GM12878 (cell line): ENCODE results near the gene DVL2. TPM values are rescaled to one million over a fixed set of nuclear protein-coding genes. Genes with fewer than 3 reads are reported as not detected.

Source experiments
- BCL11A ChIP-seq: IDR thresholded peaks from 2 replicates; pipeline ENCODE4 v1.6.1; 2011; ENCODE audit warnings: low read depth, low read length
- BHLHE40 ChIP-seq, 2 experiments: fragments of 450-650 bp in 1 of 2; IDR thresholded peaks; 2 replicates each; pipeline ENCODE4 v1.6.1; 2011 to 2017; ENCODE audit warnings: low read depth in 2 of 2, borderline replicate concordance in 1 of 2, improper control_type of control experiment in 1 of 2, low read length in 1 of 2, mild to moderate bottlenecking in 1 of 2
- BRCA1 ChIP-seq: IDR thresholded peaks from 2 replicates; pipeline ENCODE4 v1.6.1; 2011; ENCODE audit warnings: low read depth, low read length, improper control_type of control experiment
- CHD1 ChIP-seq: IDR thresholded peaks from 2 replicates; pipeline ENCODE4 v1.6.1; 2012; ENCODE audit warnings: low read depth, low read length, improper control_type of control experiment
- EP300 ChIP-seq, 2 experiments: fragments of 150-350 bp in 1 of 2; IDR thresholded peaks; 2 replicates each; pipeline ENCODE4 v1.6.1; 2011 to 2012; ENCODE audit warnings: low read depth in 2 of 2, low read length in 2 of 2, borderline replicate concordance in 1 of 2, improper control_type of control experiment in 1 of 2, inconsistent platforms in 1 of 2; ENCODE audit not compliant: control insufficient read depth in 1 of 2
- IKZF1 ChIP-seq: fragments of 450-650 bp; conservative IDR thresholded peaks from 2 replicates; pipeline ENCODE4 v1.6.1; 2017; ENCODE audit warnings: antibody characterized with exemption, mild to moderate bottlenecking
- KAT2A ChIP-seq: conservative IDR thresholded peaks from 2 replicates; pipeline ENCODE4 v1.6.1; 2011; ENCODE audit warnings: low read depth, low read length; ENCODE audit not compliant: control insufficient read depth
- LARP7 ChIP-seq: fragments of 450-650 bp; IDR thresholded peaks from 2 replicates; pipeline ENCODE4 v1.6.1; 2017; ENCODE audit warnings: mild to moderate bottlenecking
- NR2C2 ChIP-seq: IDR thresholded peaks from 2 replicates; pipeline ENCODE4 v1.6.1; 2011; ENCODE audit warnings: borderline replicate concordance, low read depth; ENCODE audit not compliant: control insufficient read depth, insufficient read length
- PAX5 ChIP-seq: IDR thresholded peaks from 2 replicates; pipeline ENCODE4 v1.6.1; 2011; ENCODE audit warnings: low read depth, low read length, borderline replicate concordance
- POU2F2 ChIP-seq: IDR thresholded peaks from 3 replicates; pipeline ENCODE4 v1.6.1; 2011; ENCODE audit warnings: low read depth, mild to moderate bottlenecking, low read length, borderline replicate concordance
- RELB ChIP-seq: fragments of 450-650 bp; IDR thresholded peaks from 2 replicates; pipeline ENCODE4 v1.6.1; 2017; ENCODE audit warnings: low read depth, mild to moderate bottlenecking, moderate library complexity
- REST ChIP-seq: IDR thresholded peaks from 2 replicates; pipeline ENCODE4 v1.6.1; 2012; ENCODE audit warnings: mild to moderate bottlenecking, low read depth, low read length
- SKIL ChIP-seq: fragments of 450-650 bp; IDR thresholded peaks from 2 replicates; pipeline ENCODE4 v1.6.1; 2017; ENCODE audit warnings: mild to moderate bottlenecking, low read depth, inconsistent platforms; ENCODE audit not compliant: poor library complexity, severe bottlenecking
- SMARCA5 ChIP-seq: fragments of 450-650 bp; IDR thresholded peaks from 2 replicates; pipeline ENCODE4 v1.6.1; 2017; ENCODE audit warnings: mild to moderate bottlenecking
- SREBF2 ChIP-seq: IDR thresholded peaks from 2 replicates; pipeline ENCODE4 v1.6.1; 2012; ENCODE audit warnings: mild to moderate bottlenecking, low read length
- SUZ12 ChIP-seq: fragments of 200-600 bp; sonication (generic); IDR thresholded peaks from one replicate; pipeline ENCODE4 v1.6.1; 2018; ENCODE audit warnings: antibody characterized with exemption, mild to moderate bottlenecking; ENCODE audit not compliant: unreplicated experiment
- TCF7 ChIP-seq: IDR thresholded peaks from 2 replicates; pipeline ENCODE4 v1.6.1; 2014; ENCODE audit warnings: antibody characterized with exemption, borderline replicate concordance
- YBX1 ChIP-seq: fragments of 450-650 bp; IDR thresholded peaks from 2 replicates; pipeline ENCODE4 v1.6.1; 2016; ENCODE audit warnings: antibody characterized with exemption
- polyA plus RNA-seq, 11 experiments: library from polyadenylated mRNA; depleted of rRNA in 4 of 11; unstranded in 6 of 11; stranded (reverse) in 5 of 11; fragments of >200 nt; fragmentation: Nextera tagmentation in 4 of 11; fragmentation: Illumina TruSeq in 1 of 11; extraction: Ambion mirVana in 4 of 11; extraction: Trizol in 1 of 11; gene quantifications; 1 replicate in 1 of 11; 2 replicates in 10 of 11; pipeline versions ENCODE4 v1.2.1 to v1.2.3, GENCODE V29; 2011 to 2016; ENCODE audit warnings: inconsistent platforms in 2 of 11, missing spikeins in 2 of 11, low read depth in 1 of 11
- total RNA-seq, 4 experiments: library from RNA; depleted of rRNA in 3 of 4; stranded (reverse); fragments of >200 nt in 3 of 4; fragmentation: Illumina TruSeq in 1 of 4; extraction: Trizol in 1 of 4; gene quantifications; 2 replicates each; pipeline versions ENCODE4 v1.2.1 to v1.2.3, GENCODE V29; 2013 to 2021
- TF ChIP-seq, protein P1 (sequence below): fragments of 450-650 bp; IDR thresholded peaks from 2 replicates; pipeline ENCODE4 v1.6.1; 2014; ENCODE audit warnings: mild to moderate bottlenecking

Gene DVL2
- total and polyA plus RNA-seq, 10 of the 15 experiments (the other 5 are each of a cell fraction or from before 2014, with no cell fraction given) = 0.97 to 44.8 (median 23.2) TPM

DNA sequence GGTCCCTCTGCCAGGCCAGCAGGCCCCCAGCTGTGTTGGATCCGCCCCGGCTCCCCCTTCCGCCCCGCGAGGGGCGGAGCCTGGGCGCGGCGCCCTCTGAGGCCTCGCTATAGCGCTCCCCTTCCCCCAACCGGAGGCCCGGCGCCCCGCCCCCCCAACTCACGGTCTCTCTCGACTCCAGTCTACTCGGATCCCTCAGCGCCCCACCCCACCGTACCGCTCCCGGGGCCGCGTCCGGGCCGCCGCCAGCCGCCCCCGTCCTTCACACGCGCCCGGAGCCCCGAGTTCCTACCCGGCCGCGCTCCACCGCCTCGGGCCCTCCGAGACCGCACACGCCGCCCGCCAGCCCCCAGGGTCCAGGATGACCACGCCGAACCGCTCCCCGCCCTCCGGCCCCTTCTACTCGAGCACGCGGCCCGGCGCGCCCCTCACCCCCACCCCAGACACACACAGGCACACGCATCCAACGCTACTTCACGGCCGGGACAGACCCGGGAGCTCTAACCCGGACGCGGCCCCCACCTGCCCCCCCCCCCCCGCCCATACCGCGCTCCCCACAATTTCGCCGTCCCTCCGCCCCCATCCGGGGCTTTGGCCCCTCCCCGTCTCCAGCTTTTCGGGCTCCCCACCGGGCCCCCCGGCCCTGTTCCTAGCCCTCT lies 3.6 kb upstream of the DVL2 start (continued):
- TF ChIP-seq SKIL (no peak), PAX5 (no peak), POU2F2 (no peak), CHD1 (no peak), TCF7 (no peak), NR2C2 (no peak), BHLHE40 (IDR thresholded peaks at IDR 0.05; ENCODE audit: borderline replicate concordance in 1 of 2, low read depth in 2 of 2, low read length in 1 of 2) (peak in 1 of 2 experiments; percentile 49; a peak in 1 of 4 replicates), LARP7 (peak; percentile 44; the same call in 1 of the 2 replicates), SREBF2 (no peak), SMARCA5 (0 out of 2 replicates have a peak, but pooled peaks have one; percentile 48), BRCA1 (no peak), IKZF1 (0 out of 2 replicates have a peak, but pooled peaks have one; percentile 21), RELB (no peak), REST (no peak), BCL11A (no peak), EP300 (IDR thresholded peaks at IDR 0.05; ENCODE audit: borderline replicate concordance in 1 of 2, control insufficient read depth in 1 of 2, low read depth in 2 of 2, low read length in 2 of 2) (no peak), KAT2A (no peak), YBX1 (no peak), SUZ12 (no peak)
- TF ChIP-seq, protein P1, sequence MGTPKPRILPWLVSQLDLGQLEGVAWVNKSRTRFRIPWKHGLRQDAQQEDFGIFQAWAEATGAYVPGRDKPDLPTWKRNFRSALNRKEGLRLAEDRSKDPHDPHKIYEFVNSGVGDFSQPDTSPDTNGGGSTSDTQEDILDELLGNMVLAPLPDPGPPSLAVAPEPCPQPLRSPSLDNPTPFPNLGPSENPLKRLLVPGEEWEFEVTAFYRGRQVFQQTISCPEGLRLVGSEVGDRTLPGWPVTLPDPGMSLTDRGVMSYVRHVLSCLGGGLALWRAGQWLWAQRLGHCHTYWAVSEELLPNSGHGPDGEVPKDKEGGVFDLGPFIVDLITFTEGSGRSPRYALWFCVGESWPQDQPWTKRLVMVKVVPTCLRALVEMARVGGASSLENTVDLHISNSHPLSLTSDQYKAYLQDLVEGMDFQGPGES = no peak
